ENCODE measurements around the gene NSL1. TPM values are rescaled to one million over a fixed set of nuclear protein-coding genes. Genes with fewer than 3 reads are reported as not detected.

NSL1 gene
- total and polyA plus RNA-seq, 2 donors (not counting 1 experiment from before 2014, with no cell fraction given), result 20.5 to 45.9 TPM

GRCh38 chr1:212677136-212677535 is 114.4 kb downstream of the NSL1 start:
- intact Hi-C loops (cut with micrococcal nuclease), result no loop called here
- no peaks in the 10 kb centered on the region for H3K27me3 Mint-ChIP-seq

More at GRCh38 chr1:212677136-212677535, 114.4 kb downstream of the NSL1 start:
- H3K4me2 ChIP-seq (replicated peaks; ENCODE audit: low read depth, low read length, poor library complexity, severe bottlenecking), result no peak overlapping the region
- peaks cover 3 to 13% of the 10 kb centered on the region in 2 donors for H3K4me1 ChIP-seq (ENCODE audit: control insufficient read depth in 2 of 2, insufficient read depth in 2 of 2, low read length in 2 of 2)
- H3K9me3 ChIP-seq (ENCODE audit: control extremely low read depth in 1 of 3, control insufficient read depth in 2 of 3, insufficient read depth in 1 of 3, low read length in 2 of 3), result no peaks in the 10 kb centered on the region
- TF ChIP-seq CTCF (IDR thresholded peaks at IDR 0.05) (no peak), EZH2 (IDR thresholded peaks at IDR 0.05; ENCODE audit: borderline replicate concordance, insufficient read depth, low read depth, low read length, poor library complexity, severe bottlenecking) (no peak)
- CTCF ChIA-PET, result interaction anchor here (0.6 to 2.0 kb wide), 3 partner anchors 10 to 221 kb away, joined by 3 to 8 read pairs (median 4); no protein-coding TSS in a partner anchor
- ATAC-seq (ENCODE audit: low read depth) (no peak), DNase-seq (no peak)
- peaks cover 19% of the 10 kb centered on the region for H3K4me1 Mint-ChIP-seq
- WGBS (ENCODE audit: insufficient coverage), result 93% methylated on average over 4 of the region's 4 CpGs
- no peak overlapping the region for H3K27ac Mint-ChIP-seq
- no peak overlapping the region for H3K4me3 ChIP-seq (ENCODE audit: control extremely low read depth in 1 of 5, extremely low read depth in 1 of 5, insufficient read depth in 1 of 5, low read depth in 2 of 5, low read length in 4 of 5)
- POLR2A ChIA-PET, result no interaction called here
- no peak overlapping the region for H3K4me3 Mint-ChIP-seq
- no peak overlapping the region for H3K9ac ChIP-seq (ENCODE audit: low read length)
- H3K9me3 Mint-ChIP-seq (ENCODE audit: insufficient read depth), result no peaks in the 10 kb centered on the region
- peaks cover 0 to 4% (median 0%) of the 10 kb centered on the region in 4 experiments for H3K27me3 ChIP-seq (replicated peaks in 1 of 4; ENCODE audit: control extremely low read depth in 1 of 4, control insufficient read depth in 3 of 4, insufficient read depth in 4 of 4, low read length in 3 of 4)
- H3K79me2 ChIP-seq (ENCODE audit: control insufficient read depth, insufficient read depth, low read length), result no peaks in the 10 kb centered on the region
- H2AFZ ChIP-seq (ENCODE audit: insufficient read depth, low read depth, low read length, poor library complexity, severe bottlenecking), result no peak overlapping the region
- H3K27ac ChIP-seq (ENCODE audit: low read length in 2 of 2), result no peak overlapping the region
- H3K36me3 ChIP-seq (replicated peaks in 1 of 2; ENCODE audit: control extremely low read depth in 1 of 2, control insufficient read depth in 1 of 2, extremely low read depth in 1 of 2, insufficient read depth in 2 of 2, low read length in 1 of 2), result no peaks in the 10 kb centered on the region
- no peaks in the 10 kb centered on the region for H4K20me1 ChIP-seq (ENCODE audit: control insufficient read depth, insufficient read depth, low read length, poor library complexity, severe bottlenecking)

Other genes with a start within 250 kb of the NSL1 start
- 2.7 and 4.5 TPM in 2 replicates for gene ATF3, start 183.0 kb downstream of the NSL1 start, total RNA-seq
- 42.3 and 90.0 TPM in 2 replicates for gene ATF3, start 183.0 kb downstream of the NSL1 start, polyA plus RNA-seq
- 0.78 and 1.9 TPM in 2 replicates for gene BATF3, start 91.9 kb downstream of the NSL1 start, total RNA-seq
- gene BATF3, start 91.9 kb downstream of the NSL1 start, polyA plus RNA-seq, result 0.36 and 0.79 TPM in 2 replicates
- 28.6 and 30.7 TPM in 2 replicates for gene TATDN3, start 117 bp upstream of the NSL1 start, total RNA-seq
- gene TATDN3, start 117 bp upstream of the NSL1 start, polyA plus RNA-seq, result 17.6 and 19.8 TPM in 2 replicates
- gene SPATA45, start 55.9 kb upstream of the NSL1 start, total RNA-seq, result 0.64 TPM in 1 of 2 replicates, not detected in the other
- gene SPATA45, start 55.9 kb upstream of the NSL1 start, polyA plus RNA-seq, result not detected in 2 replicates
- 19.2 and 19.7 TPM in 2 replicates for gene FLVCR1, start 66.5 kb upstream of the NSL1 start, total RNA-seq
- 3.4 and 3.9 TPM in 2 replicates for gene FLVCR1, start 66.5 kb upstream of the NSL1 start, polyA plus RNA-seq
- not detected in 2 replicates for gene VASH2, start 158.8 kb upstream of the NSL1 start, total RNA-seq
- gene VASH2, start 158.8 kb upstream of the NSL1 start, polyA plus RNA-seq, result 0.06 and 0.09 TPM in 2 replicates
- gene ANGEL2, start 224.1 kb upstream of the NSL1 start, total RNA-seq, result 86.0 and 94.2 TPM in 2 replicates
- gene ANGEL2, start 224.1 kb upstream of the NSL1 start, polyA plus RNA-seq, result 25.2 and 45.8 TPM in 2 replicates

Data from B cell (primary cell).